PC-3 (cell line): ENCODE results near the gene PLCB4. TPM values are rescaled to one million over a fixed set of nuclear protein-coding genes. Genes with fewer than 3 reads are reported as not detected.

Experiments used
- ATAC-seq: fragments of 200-7000 bp; cut with Tn5 transposase; 2 replicates; pipeline ENCODE4 v1.9.1; 2020; ENCODE audit warnings: mild to moderate bottlenecking, moderate library complexity
- BruUV-seq: library from RNA; stranded (reverse); fragments of 400-500 nt; replicated peaks from 2 replicates; lab custom pipeline; 2021; lab: Mats Ljungman, UMichigan
- CTCF ChIA-PET: fragments of 300-600 bp; sonication (Branson Sonifier 250); formaldehyde crosslinking; loops from one replicate; lab custom pipeline; 2022; ENCODE audit warnings: antibody characterized with exemption; lab: Charles Lee
- POLR2A ChIA-PET: fragments of 300-600 bp; sonication (Branson Sonifier 250); formaldehyde crosslinking; loops from one replicate; lab custom pipeline; 2022; ENCODE audit warnings: antibody characterized with exemption; ENCODE audit not compliant: unreplicated experiment; lab: Charles Lee
- DNase-seq: peaks from one replicate; pipeline ENCODE4 v3.0.0-alpha.2; 2015
- H2AFZ ChIP-seq: fragments of 300-600 bp; sonication (generic); 2 replicates; pipeline ENCODE4 v1.6.0; 2016; ENCODE audit warnings: antibody characterized with exemption, low read length
- H3F3A ChIP-seq: fragments of 300-600 bp; sonication (generic); one replicate; pipeline ENCODE4 v1.6.0; 2017; ENCODE audit warnings: antibody characterized with exemption, low read length, control low read depth, mild to moderate bottlenecking; ENCODE audit not compliant: unreplicated experiment
- H3K27ac ChIP-seq: fragments of 300-600 bp; sonication (generic); 2 replicates; pipeline ENCODE4 v1.5.1; 2016; ENCODE audit warnings: mild to moderate bottlenecking, low read length
- H3K27me3 ChIP-seq: fragments of 300-600 bp; sonication (generic); 2 replicates; pipeline ENCODE4 v1.6.1; 2016; ENCODE audit warnings: low read length, mixed read lengths
- H3K36me3 ChIP-seq: fragments of 300-600 bp; sonication (generic); 2 replicates; pipeline ENCODE4 v1.6.1; 2016; ENCODE audit warnings: low read depth, mixed run types, low read length, mixed read lengths
- H3K4me1 ChIP-seq: fragments of 300-600 bp; sonication (generic); 2 replicates; pipeline ENCODE4 v1.5.1; 2016; ENCODE audit warnings: low read length; ENCODE audit not compliant: insufficient read depth
- H3K4me2 ChIP-seq: fragments of 300-600 bp; sonication (generic); 2 replicates; pipeline ENCODE4 v1.6.0; 2016; ENCODE audit warnings: low read length
- H3K4me3 ChIP-seq: fragments of 300-600 bp; sonication (generic); 2 replicates; pipeline ENCODE4 v1.5.1; 2016; ENCODE audit warnings: mild to moderate bottlenecking, low read length, mixed read lengths
- H3K79me2 ChIP-seq: fragments of 300-600 bp; sonication (generic); 2 replicates; pipeline ENCODE4 v1.6.1; 2017; ENCODE audit warnings: low read length, mixed read lengths
- H3K9ac ChIP-seq: fragments of 300-600 bp; sonication (generic); 2 replicates; pipeline ENCODE4 v1.6.0; 2016; ENCODE audit warnings: mild to moderate bottlenecking, low read length
- H3K9me2 ChIP-seq: fragments of 300-600 bp; sonication (generic); replicated peaks from 2 replicates; pipeline ENCODE4 v1.6.1; 2016; ENCODE audit warnings: mixed run types, low read length, mixed read lengths
- H3K9me3 ChIP-seq: fragments of 300-600 bp; sonication (generic); 2 replicates; pipeline ENCODE4 v1.6.1; 2016; ENCODE audit warnings: low read length, mixed read lengths
- H4K20me1 ChIP-seq: fragments of 300-600 bp; sonication (generic); 2 replicates; pipeline ENCODE4 v1.6.1; 2016; ENCODE audit warnings: low read length, mixed read lengths
- EZH2 ChIP-seq: fragments of 300-600 bp; sonication (generic); IDR thresholded peaks from one replicate; pipeline ENCODE4 v1.6.1; 2017; ENCODE audit warnings: antibody characterized with exemption, mild to moderate bottlenecking, low read length; ENCODE audit not compliant: unreplicated experiment
- EZH2phosphoT487 ChIP-seq: fragments of 300-600 bp; sonication (generic); IDR thresholded peaks from 2 replicates; pipeline ENCODE4 v1.6.1; 2018; ENCODE audit warnings: mild to moderate bottlenecking, antibody characterized with exemption, low read length, borderline replicate concordance
- intact Hi-C: fragments of 100-400 bp; cut with micrococcal nuclease; formaldehyde crosslinking; loops from 2 replicates; pipeline ENCODE4 v1.9.0; 2023
- total RNA-seq: library from RNA; depleted of rRNA; stranded (reverse); fragments of >200 nt; gene quantifications from 2 replicates; pipeline ENCODE4 v1.2.3, GENCODE V29; 2014
- TF ChIP-seq, protein P1 (sequence below): fragments of 300-600 bp; sonication (generic); conservative IDR thresholded peaks from 2 replicates; pipeline ENCODE4 v1.5.1; 2017; ENCODE audit warnings: antibody characterized with exemption, low read depth, mild to moderate bottlenecking, low read length

Gene PLCB4
- total RNA-seq, 1 experiment from 2014 or later: 25.4 TPM

DNA sequence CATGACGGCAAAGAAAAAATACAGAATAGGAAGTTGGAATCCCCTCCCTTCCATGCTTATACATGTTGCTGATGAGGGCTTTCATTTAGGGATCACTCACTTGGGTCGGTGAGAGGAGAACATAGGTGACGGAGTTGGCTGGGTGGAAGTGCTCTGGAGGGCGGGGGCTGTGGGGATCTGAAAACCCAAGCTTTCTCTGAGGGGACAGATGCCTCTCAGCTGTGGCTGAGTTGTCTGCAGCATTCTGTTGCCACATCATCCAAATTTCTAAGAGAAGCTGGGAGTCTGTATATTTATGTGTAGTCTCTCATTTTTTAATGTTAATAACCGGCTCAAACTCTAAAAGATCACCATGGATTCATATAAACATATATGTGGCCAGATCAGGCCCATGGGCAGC is 141.5 kb downstream of the PLCB4 start:
- Histone ChIP-seq H2AFZ (no peak overlapping the region), H3K27me3 (no peaks in the 10 kb centered on the region), H3K4me2 (no peak overlapping the region), H3K27ac (no peak overlapping the region), H3K79me2 (peaks cover 12% of the 10 kb centered on the region), H3K9me2 (no peaks in the 10 kb centered on the region), H3K4me3 (no peak overlapping the region), H3K9me3 (no peaks in the 10 kb centered on the region), H3K4me1 (peaks cover 7% of the 10 kb centered on the region), H4K20me1 (peaks cover 7% of the 10 kb centered on the region; the same call in 1 of the 2 replicates), H3K9ac (no peak overlapping the region), H3F3A (no peaks in the 10 kb centered on the region), H3K36me3 (no peaks in the 10 kb centered on the region)
- no peak for ATAC-seq
- POLR2A ChIA-PET: no interaction called here
- no peak for DNase-seq
- intact Hi-C loops: loop anchor here (10.0 kb wide), 2 partner anchors 136 to 356 kb away; no protein-coding TSS in a partner anchor
- BruUV-seq: no TSS peak
- TF ChIP-seq, protein P1, sequence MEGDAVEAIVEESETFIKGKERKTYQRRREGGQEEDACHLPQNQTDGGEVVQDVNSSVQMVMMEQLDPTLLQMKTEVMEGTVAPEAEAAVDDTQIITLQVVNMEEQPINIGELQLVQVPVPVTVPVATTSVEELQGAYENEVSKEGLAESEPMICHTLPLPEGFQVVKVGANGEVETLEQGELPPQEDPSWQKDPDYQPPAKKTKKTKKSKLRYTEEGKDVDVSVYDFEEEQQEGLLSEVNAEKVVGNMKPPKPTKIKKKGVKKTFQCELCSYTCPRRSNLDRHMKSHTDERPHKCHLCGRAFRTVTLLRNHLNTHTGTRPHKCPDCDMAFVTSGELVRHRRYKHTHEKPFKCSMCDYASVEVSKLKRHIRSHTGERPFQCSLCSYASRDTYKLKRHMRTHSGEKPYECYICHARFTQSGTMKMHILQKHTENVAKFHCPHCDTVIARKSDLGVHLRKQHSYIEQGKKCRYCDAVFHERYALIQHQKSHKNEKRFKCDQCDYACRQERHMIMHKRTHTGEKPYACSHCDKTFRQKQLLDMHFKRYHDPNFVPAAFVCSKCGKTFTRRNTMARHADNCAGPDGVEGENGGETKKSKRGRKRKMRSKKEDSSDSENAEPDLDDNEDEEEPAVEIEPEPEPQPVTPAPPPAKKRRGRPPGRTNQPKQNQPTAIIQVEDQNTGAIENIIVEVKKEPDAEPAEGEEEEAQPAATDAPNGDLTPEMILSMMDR: no peak
- TF ChIP-seq EZH2: no peak
- TF ChIP-seq EZH2phosphoT487: no peak
- CTCF ChIA-PET: no interaction called here

DNA sequence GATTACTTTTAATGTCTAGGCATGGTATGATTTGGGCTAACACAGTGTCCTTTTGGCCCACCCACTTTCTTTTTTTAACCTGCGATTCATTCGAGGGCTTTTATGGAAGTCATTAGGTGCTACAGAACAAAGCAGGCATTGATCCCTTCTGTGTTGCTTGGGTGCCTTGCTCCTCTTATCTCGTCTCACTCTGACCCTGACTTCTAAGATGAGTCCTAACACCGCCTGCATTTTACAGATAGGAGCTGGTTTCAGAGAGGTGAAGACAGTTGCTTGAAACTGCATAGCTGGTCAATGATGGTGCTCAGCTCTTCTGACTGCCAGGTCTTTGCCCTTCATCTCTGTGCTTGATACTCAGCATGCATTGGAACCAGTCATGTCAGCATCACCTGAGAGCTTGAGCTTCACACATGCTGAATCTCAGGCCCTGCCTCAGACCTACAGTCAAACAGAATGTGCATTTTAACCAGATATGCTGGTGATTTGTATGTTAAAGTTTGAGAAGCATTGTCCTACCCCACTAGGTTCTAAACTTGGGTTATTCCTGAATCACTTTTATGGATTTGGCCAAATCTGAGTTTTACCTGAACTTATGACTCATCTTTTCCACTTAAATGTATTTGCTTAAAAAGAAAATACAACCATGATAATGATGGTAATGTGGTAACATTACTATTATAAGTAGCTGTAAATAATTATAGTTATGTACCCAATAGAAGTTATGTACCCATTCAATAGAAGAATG is 142.3 kb downstream of the PLCB4 start:
- POLR2A ChIA-PET: interaction anchor here (0.5 kb wide), 1 partner anchor 43 kb away, joined by 3 read pairs; no protein-coding TSS in a partner anchor
- intact Hi-C loops: loop anchor here (10.0 kb wide), 2 partner anchors 136 to 356 kb away; no protein-coding TSS in a partner anchor
- peak; percentile 41 for DNase-seq
- CTCF ChIA-PET: no interaction called here
- Histone ChIP-seq H3K9me3 (no peaks in the 10 kb centered on the region), H3K9ac (no peak overlapping the region), H3F3A (no peaks in the 10 kb centered on the region), H3K4me2 (no peak overlapping the region), H3K9me2 (no peaks in the 10 kb centered on the region), H3K79me2 (peaks cover 12% of the 10 kb centered on the region), H3K27ac (no peak overlapping the region), H3K4me3 (no peak overlapping the region), H2AFZ (no peak overlapping the region), H4K20me1 (peaks cover 7% of the 10 kb centered on the region; the same call in 1 of the 2 replicates), H3K36me3 (no peaks in the 10 kb centered on the region), H3K4me1 (peaks cover 7% of the 10 kb centered on the region), H3K27me3 (no peaks in the 10 kb centered on the region)
- no TSS peak for BruUV-seq
- peak; percentile 57 for ATAC-seq
- TF ChIP-seq EZH2 (no peak), EZH2phosphoT487 (no peak)
- TF ChIP-seq, protein P1: no peak

- peaks cover 7% of the 10 kb centered on the region for H3K4me1 ChIP-seq
- BruUV-seq: no TSS peak
- H3K9ac ChIP-seq: no peak overlapping the region
- CTCF ChIA-PET: no interaction called here
- H2AFZ ChIP-seq: no peak overlapping the region
- no peak overlapping the region for H3K27ac ChIP-seq
- H3K9me2 ChIP-seq: no peaks in the 10 kb centered on the region
- no peaks in the 10 kb centered on the region for H3K27me3 ChIP-seq
- no peaks in the 10 kb centered on the region for H3F3A ChIP-seq
- no peak for DNase-seq
- H3K9me3 ChIP-seq: no peaks in the 10 kb centered on the region
- no peak for ATAC-seq
- no peak overlapping the region for H3K4me3 ChIP-seq
- no peaks in the 10 kb centered on the region for H3K36me3 ChIP-seq
- no peak overlapping the region for H3K4me2 ChIP-seq
- intact Hi-C loops: loop anchor here (10.0 kb wide), 2 partner anchors 138 to 358 kb away; no protein-coding TSS in a partner anchor
- POLR2A ChIA-PET: no interaction called here
- peaks cover 7% of the 10 kb centered on the region; the same call in 1 of the 2 replicates for H4K20me1 ChIP-seq
- peaks cover 6% of the 10 kb centered on the region; the same call in 1 of the 2 replicates for H3K79me2 ChIP-seq
- TF ChIP-seq EZH2phosphoT487 (no peak), EZH2 (no peak)
- TF ChIP-seq, protein P1: no peak
These were observed 143.8 kb downstream of the PLCB4 start for GRCh38 chr20:9212735-9213134.
